ENCODE results near the gene ONECUT3. TPM values are rescaled to one million over a fixed set of nuclear protein-coding genes. Genes with fewer than 3 reads are reported as not detected.

ONECUT3 gene
- total and polyA plus RNA-seq, 9 of the 15 experiments (the other 6 are each of a cell fraction or from before 2014, with no cell fraction given): not detected

GRCh38 chr19:1746401-1747284 is 6.7 kb upstream of the ONECUT3 start (continued):
- TF ChIP-seq ETS2 (tag; IDR thresholded peaks at IDR 0.05; ENCODE audit: borderline replicate concordance, poor library complexity, severe bottlenecking) (no peak), U2AF2 (optimal IDR thresholded peaks at IDR 0.05; ENCODE audit: low read depth, low read length) (no peak), ZNF133 (CRISPR knock-in tag; IDR thresholded peaks at IDR 0.05) (no peak), KAT7 (CRISPR knock-in tag; IDR thresholded peaks at IDR 0.05; ENCODE audit: borderline replicate concordance) (no peak), KLF13 (tag; IDR thresholded peaks at IDR 0.05; ENCODE audit: borderline replicate concordance, low read depth) (no peak), ZNF445 (CRISPR knock-in tag; IDR thresholded peaks at IDR 0.05; ENCODE audit: low read depth) (no peak), CCNT2 (IDR thresholded peaks at IDR 0.05; ENCODE audit: borderline replicate concordance, extremely low read depth, insufficient read length, low read depth, low read length) (no peak), ZBTB17 (CRISPR knock-in tag; IDR thresholded peaks at IDR 0.05) (no peak), BCOR (IDR thresholded peaks at IDR 0.05) (peak; percentile 84), SMAD2 (IDR thresholded peaks at IDR 0.05; ENCODE audit: low read depth, low read length) (no peak), ZNF57 (CRISPR knock-in tag; IDR thresholded peaks at IDR 0.05) (0 out of 2 replicates have a peak, but pooled peaks have one; percentile 43), ZNF511 (CRISPR knock-in tag; IDR thresholded peaks at IDR 0.05) (0 out of 2 replicates have a peak, but pooled peaks have one; percentile 26), GABPB1 (CRISPR knock-in tag; IDR thresholded peaks at IDR 0.05) (peak; percentile 30; the same call in 1 of the 2 replicates), MECOM (CRISPR knock-in tag; IDR thresholded peaks at IDR 0.05) (no peak), ZNF134 (CRISPR knock-in tag; conservative IDR thresholded peaks at IDR 0.05) (no peak), IRF1 (CRISPR knock-in tag; IDR thresholded peaks at IDR 0.05; ENCODE audit: borderline replicate concordance) (no peak), CHD4 (IDR thresholded peaks at IDR 0.05; ENCODE audit: insufficient read depth, insufficient replicate concordance, low read depth, low read length, poor library complexity, severe bottlenecking) (peak; percentile 34), ZBTB7A (IDR thresholded peaks at IDR 0.05; ENCODE audit: borderline replicate concordance, control insufficient read depth, low read depth, low read length) (no peak), PHF21A (IDR thresholded peaks at IDR 0.05; ENCODE audit: borderline replicate concordance, low read depth) (no peak)
- TF ChIP-seq, protein P1, sequence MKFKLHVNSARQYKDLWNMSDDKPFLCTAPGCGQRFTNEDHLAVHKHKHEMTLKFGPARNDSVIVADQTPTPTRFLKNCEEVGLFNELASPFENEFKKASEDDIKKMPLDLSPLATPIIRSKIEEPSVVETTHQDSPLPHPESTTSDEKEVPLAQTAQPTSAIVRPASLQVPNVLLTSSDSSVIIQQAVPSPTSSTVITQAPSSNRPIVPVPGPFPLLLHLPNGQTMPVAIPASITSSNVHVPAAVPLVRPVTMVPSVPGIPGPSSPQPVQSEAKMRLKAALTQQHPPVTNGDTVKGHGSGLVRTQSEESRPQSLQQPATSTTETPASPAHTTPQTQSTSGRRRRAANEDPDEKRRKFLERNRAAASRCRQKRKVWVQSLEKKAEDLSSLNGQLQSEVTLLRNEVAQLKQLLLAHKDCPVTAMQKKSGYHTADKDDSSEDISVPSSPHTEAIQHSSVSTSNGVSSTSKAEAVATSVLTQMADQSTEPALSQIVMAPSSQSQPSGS (CRISPR knock-in tag; IDR thresholded peaks at IDR 0.05): no peak
- TF ChIP-seq, protein P2, sequence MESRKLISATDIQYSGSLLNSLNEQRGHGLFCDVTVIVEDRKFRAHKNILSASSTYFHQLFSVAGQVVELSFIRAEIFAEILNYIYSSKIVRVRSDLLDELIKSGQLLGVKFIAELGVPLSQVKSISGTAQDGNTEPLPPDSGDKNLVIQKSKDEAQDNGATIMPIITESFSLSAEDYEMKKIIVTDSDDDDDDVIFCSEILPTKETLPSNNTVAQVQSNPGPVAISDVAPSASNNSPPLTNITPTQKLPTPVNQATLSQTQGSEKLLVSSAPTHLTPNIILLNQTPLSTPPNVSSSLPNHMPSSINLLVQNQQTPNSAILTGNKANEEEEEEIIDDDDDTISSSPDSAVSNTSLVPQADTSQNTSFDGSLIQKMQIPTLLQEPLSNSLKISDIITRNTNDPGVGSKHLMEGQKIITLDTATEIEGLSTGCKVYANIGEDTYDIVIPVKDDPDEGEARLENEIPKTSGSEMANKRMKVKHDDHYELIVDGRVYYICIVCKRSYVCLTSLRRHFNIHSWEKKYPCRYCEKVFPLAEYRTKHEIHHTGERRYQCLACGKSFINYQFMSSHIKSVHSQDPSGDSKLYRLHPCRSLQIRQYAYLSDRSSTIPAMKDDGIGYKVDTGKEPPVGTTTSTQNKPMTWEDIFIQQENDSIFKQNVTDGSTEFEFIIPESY (CRISPR knock-in tag; IDR thresholded peaks at IDR 0.05): peak; percentile 64
- TF ChIP-seq, protein P3, sequence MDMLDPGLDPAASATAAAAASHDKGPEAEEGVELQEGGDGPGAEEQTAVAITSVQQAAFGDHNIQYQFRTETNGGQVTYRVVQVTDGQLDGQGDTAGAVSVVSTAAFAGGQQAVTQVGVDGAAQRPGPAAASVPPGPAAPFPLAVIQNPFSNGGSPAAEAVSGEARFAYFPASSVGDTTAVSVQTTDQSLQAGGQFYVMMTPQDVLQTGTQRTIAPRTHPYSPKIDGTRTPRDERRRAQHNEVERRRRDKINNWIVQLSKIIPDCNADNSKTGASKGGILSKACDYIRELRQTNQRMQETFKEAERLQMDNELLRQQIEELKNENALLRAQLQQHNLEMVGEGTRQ (CRISPR knock-in tag; IDR thresholded peaks at IDR 0.05): no peak
